ENCODE data around the gene TEK.

Gene TEK

GRCh38 chr9:27247756-27248155 lies 138.7 kb downstream of the TEK start:
- TF ChIP-seq TAF1 (IDR thresholded peaks at IDR 0.05; ENCODE audit: borderline replicate concordance, insufficient read depth, low read length) (no peak), REST (IDR thresholded peaks at IDR 0.05; ENCODE audit: insufficient read depth in 1 of 2, low read depth in 2 of 2, low read length in 2 of 2) (no peak), FOXP2 (optimal IDR thresholded peaks at IDR 0.05; ENCODE audit: borderline replicate concordance, extremely low read depth, extremely low read length, insufficient read depth) (no peak), POLR2AphosphoS5 (IDR thresholded peaks at IDR 0.05; ENCODE audit: low read depth, low read length) (no peak), SIN3A (IDR thresholded peaks at IDR 0.05; ENCODE audit: borderline replicate concordance, insufficient read depth, low read length) (no peak)

- TF ChIP-seq SIN3A (IDR thresholded peaks at IDR 0.05; ENCODE audit: borderline replicate concordance, insufficient read depth, low read length) (no peak), POLR2AphosphoS5 (IDR thresholded peaks at IDR 0.05; ENCODE audit: low read depth, low read length) (no peak), FOXP2 (optimal IDR thresholded peaks at IDR 0.05; ENCODE audit: borderline replicate concordance, extremely low read depth, extremely low read length, insufficient read depth) (no peak), TAF1 (IDR thresholded peaks at IDR 0.05; ENCODE audit: borderline replicate concordance, insufficient read depth, low read length) (no peak), REST (IDR thresholded peaks at IDR 0.05; ENCODE audit: insufficient read depth in 1 of 2, low read depth in 2 of 2, low read length in 2 of 2) (no peak)
Measured at GRCh38 chr9:27248702-27249101, 139.7 kb downstream of the TEK start.

- TF ChIP-seq REST (IDR thresholded peaks at IDR 0.05; ENCODE audit: insufficient read depth in 1 of 2, low read depth in 2 of 2, low read length in 2 of 2) (no peak), FOXP2 (optimal IDR thresholded peaks at IDR 0.05; ENCODE audit: borderline replicate concordance, extremely low read depth, extremely low read length, insufficient read depth) (no peak), SIN3A (IDR thresholded peaks at IDR 0.05; ENCODE audit: borderline replicate concordance, insufficient read depth, low read length) (no peak), TAF1 (IDR thresholded peaks at IDR 0.05; ENCODE audit: borderline replicate concordance, insufficient read depth, low read length) (no peak), POLR2AphosphoS5 (IDR thresholded peaks at IDR 0.05; ENCODE audit: low read depth, low read length) (no peak)
Measured at GRCh38 chr9:27258662-27259061, 149.6 kb downstream of the TEK start.

- TF ChIP-seq TAF1 (IDR thresholded peaks at IDR 0.05; ENCODE audit: borderline replicate concordance, insufficient read depth, low read length) (no peak), POLR2AphosphoS5 (IDR thresholded peaks at IDR 0.05; ENCODE audit: low read depth, low read length) (no peak), REST (IDR thresholded peaks at IDR 0.05; ENCODE audit: insufficient read depth in 1 of 2, low read depth in 2 of 2, low read length in 2 of 2) (no peak), SIN3A (IDR thresholded peaks at IDR 0.05; ENCODE audit: borderline replicate concordance, insufficient read depth, low read length) (no peak), FOXP2 (optimal IDR thresholded peaks at IDR 0.05; ENCODE audit: borderline replicate concordance, extremely low read depth, extremely low read length, insufficient read depth) (no peak)
Measured at GRCh38 chr9:27260789-27261516, 151.9 kb downstream of the TEK start.
